ENCODE data around the gene RNF126.

The RNF126 gene

DNA sequence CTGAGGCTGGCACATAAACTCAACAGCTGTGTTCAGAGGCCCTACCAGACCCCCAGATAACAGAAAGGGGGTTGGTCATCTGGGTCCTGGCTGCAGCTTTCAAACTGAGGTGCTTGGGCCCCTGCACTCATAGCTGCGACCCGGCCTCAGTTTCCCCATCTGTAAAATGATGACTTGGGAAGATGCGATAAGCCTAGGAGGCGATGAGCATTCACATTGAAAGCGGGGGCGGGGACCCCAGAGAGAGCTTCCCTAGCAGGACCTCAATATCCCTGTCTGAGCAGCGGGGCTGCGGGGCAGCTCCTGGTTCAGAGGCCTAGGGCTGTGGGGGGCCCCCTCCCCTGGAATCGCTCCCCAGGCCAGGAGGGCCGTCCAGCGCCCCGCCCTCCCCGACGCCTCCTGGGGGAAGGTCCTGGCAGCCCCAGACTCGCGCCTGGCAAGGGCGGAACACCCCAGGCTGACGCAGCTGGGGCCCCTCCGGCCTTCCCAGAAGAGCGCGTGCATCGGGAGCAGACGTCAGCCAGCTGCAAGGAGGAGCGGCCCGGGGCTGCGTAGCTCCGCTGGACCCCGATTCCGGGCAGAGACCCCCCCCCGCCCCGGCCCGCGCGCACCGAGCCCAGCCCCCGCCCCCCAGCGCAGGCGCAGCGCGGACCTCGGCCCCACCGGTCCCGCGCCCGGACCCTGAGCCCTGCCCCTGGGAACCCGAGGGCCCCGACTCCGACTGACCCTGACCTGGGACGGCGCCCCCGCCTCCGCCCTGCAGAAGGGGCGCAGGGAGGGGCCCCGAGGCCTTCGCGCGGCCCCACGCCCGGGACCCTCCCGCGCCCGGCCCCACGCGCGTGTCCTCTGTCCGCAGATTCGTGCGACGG is 16.6 kb upstream of the RNF126 start:
- no peaks in the 10 kb centered on the region for H3K9me3 ChIP-seq (ENCODE audit: severe bottlenecking)
- peaks cover 5% of the 10 kb centered on the region for H3K4me1 ChIP-seq (ENCODE audit: insufficient read depth, poor library complexity, severe bottlenecking)
- H3K27me3 ChIP-seq (ENCODE audit: insufficient read depth, poor library complexity, severe bottlenecking) = no peaks in the 10 kb centered on the region
- ATAC-seq (ENCODE audit: low read depth) = peak; percentile 17
- H3K27ac ChIP-seq (ENCODE audit: poor library complexity, severe bottlenecking) = peak overlapping the region; percentile 96
- TF ChIP-seq, protein P1, sequence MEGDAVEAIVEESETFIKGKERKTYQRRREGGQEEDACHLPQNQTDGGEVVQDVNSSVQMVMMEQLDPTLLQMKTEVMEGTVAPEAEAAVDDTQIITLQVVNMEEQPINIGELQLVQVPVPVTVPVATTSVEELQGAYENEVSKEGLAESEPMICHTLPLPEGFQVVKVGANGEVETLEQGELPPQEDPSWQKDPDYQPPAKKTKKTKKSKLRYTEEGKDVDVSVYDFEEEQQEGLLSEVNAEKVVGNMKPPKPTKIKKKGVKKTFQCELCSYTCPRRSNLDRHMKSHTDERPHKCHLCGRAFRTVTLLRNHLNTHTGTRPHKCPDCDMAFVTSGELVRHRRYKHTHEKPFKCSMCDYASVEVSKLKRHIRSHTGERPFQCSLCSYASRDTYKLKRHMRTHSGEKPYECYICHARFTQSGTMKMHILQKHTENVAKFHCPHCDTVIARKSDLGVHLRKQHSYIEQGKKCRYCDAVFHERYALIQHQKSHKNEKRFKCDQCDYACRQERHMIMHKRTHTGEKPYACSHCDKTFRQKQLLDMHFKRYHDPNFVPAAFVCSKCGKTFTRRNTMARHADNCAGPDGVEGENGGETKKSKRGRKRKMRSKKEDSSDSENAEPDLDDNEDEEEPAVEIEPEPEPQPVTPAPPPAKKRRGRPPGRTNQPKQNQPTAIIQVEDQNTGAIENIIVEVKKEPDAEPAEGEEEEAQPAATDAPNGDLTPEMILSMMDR (IDR thresholded peaks at IDR 0.05; ENCODE audit: poor library complexity, severe bottlenecking) = no peak
- peaks cover 25% of the 10 kb centered on the region for H3K36me3 ChIP-seq (ENCODE audit: low read depth)
- H3K4me3 ChIP-seq (ENCODE audit: severe bottlenecking) = peak overlapping the region; percentile 50
- no peak for DNase-seq (ENCODE audit: low spot score)

DNA sequence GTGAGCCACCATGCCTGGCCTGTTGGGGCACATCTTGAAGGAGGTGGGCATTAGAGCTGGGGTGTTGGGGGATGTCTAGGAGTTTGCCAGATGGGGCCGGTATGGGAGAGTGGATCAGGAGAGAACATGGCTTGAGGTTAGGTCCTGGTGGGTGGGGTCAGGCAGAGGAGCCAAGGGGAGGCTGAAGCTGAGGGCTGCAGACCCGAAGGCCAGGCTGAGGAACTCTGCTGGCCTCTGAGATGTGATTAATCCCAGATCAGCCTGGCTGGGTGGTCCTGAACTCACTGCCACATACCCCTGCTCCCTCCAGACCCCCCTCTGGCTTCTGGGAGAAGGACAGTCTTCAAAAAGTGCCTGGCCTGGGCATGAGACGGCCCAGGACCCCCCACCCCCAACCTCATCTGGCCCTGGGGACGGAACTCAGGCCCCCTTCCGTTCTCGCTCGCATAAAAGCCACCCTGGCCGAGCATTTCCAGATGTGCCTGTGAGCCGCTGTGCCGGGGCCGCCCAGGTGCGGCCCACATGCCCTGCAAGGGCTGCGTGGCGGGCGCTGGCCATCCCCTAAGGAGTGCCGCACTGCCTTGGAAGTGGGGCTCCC is 15.9 kb upstream of the RNF126 start:
- no peaks in the 10 kb centered on the region for H3K9me3 ChIP-seq (ENCODE audit: severe bottlenecking)
- H3K27ac ChIP-seq (ENCODE audit: poor library complexity, severe bottlenecking) = peak overlapping the region; percentile 96
- ATAC-seq (ENCODE audit: low read depth) (no peak), DNase-seq (ENCODE audit: low spot score) (no peak)
- peaks cover 5% of the 10 kb centered on the region for H3K4me1 ChIP-seq (ENCODE audit: insufficient read depth, poor library complexity, severe bottlenecking)
- peaks cover 25% of the 10 kb centered on the region for H3K36me3 ChIP-seq (ENCODE audit: low read depth)
- H3K27me3 ChIP-seq (ENCODE audit: insufficient read depth, poor library complexity, severe bottlenecking) = no peaks in the 10 kb centered on the region
- H3K4me3 ChIP-seq (ENCODE audit: severe bottlenecking) = no peak overlapping the region
- TF ChIP-seq, protein P1 (IDR thresholded peaks at IDR 0.05; ENCODE audit: poor library complexity, severe bottlenecking) = no peak

DNA sequence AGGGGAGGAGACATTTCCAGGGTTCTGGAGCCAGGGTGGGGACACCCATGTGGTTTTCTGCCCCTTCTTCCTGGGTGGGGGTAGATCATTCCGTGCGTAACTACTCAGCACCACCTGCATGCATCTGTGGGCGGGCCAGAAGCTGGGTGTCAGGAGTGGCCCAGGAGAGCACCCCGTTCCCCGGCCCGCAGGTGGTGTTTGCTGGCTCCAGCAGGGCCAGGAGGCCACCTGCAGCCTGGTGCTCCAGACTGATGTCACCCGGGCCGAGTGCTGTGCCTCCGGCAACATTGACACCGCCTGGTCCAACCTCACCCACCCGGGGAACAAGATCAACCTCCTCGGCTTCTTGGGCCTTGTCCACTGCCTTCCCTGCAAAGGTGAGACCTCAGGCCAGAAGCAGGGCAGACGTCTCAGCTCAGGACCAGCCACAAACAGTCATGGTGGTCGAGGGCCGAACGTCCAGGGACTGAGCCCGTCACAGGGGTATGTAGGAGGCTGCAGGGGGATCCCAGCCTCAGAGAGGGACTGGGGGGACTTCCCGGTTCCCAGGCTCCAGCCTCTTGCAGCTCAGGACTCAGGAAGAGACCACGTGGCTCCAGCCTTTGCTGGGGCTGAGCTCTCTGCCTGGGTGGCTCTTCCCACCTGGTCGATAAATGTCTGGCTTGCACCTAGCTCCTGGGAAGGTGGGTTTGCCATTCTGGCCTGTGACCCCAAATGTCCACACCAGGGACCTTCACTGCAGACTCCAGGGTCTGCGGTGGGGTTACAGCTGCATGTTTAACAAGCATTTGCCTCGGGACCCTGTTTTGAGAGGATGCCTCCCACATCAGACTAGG is 14.8 kb upstream of the RNF126 start:
- Histone ChIP-seq H3K36me3 (ENCODE audit: low read depth) (peaks cover 25% of the 10 kb centered on the region), H3K9me3 (ENCODE audit: severe bottlenecking) (no peaks in the 10 kb centered on the region), H3K4me1 (ENCODE audit: insufficient read depth, poor library complexity, severe bottlenecking) (peaks cover 5% of the 10 kb centered on the region), H3K27ac (ENCODE audit: poor library complexity, severe bottlenecking) (peak overlapping the region; percentile 96), H3K4me3 (ENCODE audit: severe bottlenecking) (peak overlapping the region; percentile 84), H3K27me3 (ENCODE audit: insufficient read depth, poor library complexity, severe bottlenecking) (no peaks in the 10 kb centered on the region)
- ATAC-seq (ENCODE audit: low read depth) (peak; percentile 32), DNase-seq (ENCODE audit: low spot score) (no peak)
- TF ChIP-seq, protein P1 (IDR thresholded peaks at IDR 0.05; ENCODE audit: poor library complexity, severe bottlenecking) = no peak

DNA sequence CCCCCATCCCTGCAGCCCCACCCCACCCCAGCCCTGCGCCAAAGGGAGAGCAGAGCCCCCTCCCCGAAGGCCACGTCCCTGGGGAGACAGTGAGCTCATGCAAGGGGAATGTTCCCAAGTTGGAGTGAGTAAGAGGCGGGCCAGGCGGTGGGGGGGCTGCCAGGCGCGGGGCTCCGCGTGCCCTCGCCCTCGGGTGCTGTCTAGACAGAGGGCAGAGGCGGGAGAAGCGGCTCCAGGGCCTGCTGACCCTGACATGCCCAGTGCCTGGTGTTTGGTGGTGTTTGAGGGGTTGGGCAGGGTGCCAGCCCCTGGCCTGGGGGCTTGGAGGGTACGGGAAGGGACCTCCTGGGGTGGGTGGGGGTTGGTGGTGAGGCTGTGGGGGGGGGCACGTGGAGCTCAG is 14.2 kb upstream of the RNF126 start:
- DNase-seq (ENCODE audit: low spot score) = peak; percentile 89
- Histone ChIP-seq H3K27me3 (ENCODE audit: insufficient read depth, poor library complexity, severe bottlenecking) (no peaks in the 10 kb centered on the region), H3K4me3 (ENCODE audit: severe bottlenecking) (peak overlapping the region; percentile 84), H3K4me1 (ENCODE audit: insufficient read depth, poor library complexity, severe bottlenecking) (peaks cover 5% of the 10 kb centered on the region), H3K27ac (ENCODE audit: poor library complexity, severe bottlenecking) (peak overlapping the region; percentile 96), H3K9me3 (ENCODE audit: severe bottlenecking) (no peaks in the 10 kb centered on the region), H3K36me3 (ENCODE audit: low read depth) (peaks cover 25% of the 10 kb centered on the region)
- peak; percentile 47 for ATAC-seq (ENCODE audit: low read depth)
- TF ChIP-seq, protein P1 (IDR thresholded peaks at IDR 0.05; ENCODE audit: poor library complexity, severe bottlenecking) = no peak

Data from RWPE2 (cell line).